Measurements from ENCODE around the gene DDX59.
"Not testable (repeated sequence)": the region's sequence is repeated elsewhere in the genome, so short reads cannot be mapped to it uniquely, and the experiment has no call there.

The DDX59 gene

GRCh38 chr1:200658037-200658818 is 11.5 kb downstream of the DDX59 start:
- TF ChIP-seq GATA1 (IDR thresholded peaks at IDR 0.05; ENCODE audit: low read depth, low read length): no peak
- no peak for TF ChIP-seq POLR2A (IDR thresholded peaks at IDR 0.05; ENCODE audit: low read length)
- no peak for DNase-seq

DNA sequence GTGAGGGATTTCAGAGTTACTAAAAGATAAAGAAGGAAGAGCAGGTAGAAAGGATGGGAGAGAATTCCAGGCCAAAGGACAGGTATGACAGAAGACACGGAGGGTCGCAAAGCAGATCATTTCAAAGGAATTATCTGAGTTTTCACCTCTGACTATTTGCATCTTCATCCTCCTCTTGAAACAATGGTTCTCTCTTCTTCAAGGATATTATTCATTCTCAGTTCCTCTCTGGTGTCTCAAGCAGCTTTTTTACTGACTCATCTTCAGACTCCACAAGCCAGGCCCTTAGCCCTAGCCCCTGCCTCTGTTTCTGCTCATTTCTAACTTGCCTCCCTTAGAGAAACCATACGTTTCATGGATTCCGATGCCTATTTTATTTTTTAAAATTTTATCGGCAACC is 15.0 kb downstream of the DDX59 start:
- DNase-seq: no peak
- TF ChIP-seq POLR2A (IDR thresholded peaks at IDR 0.05; ENCODE audit: low read length) (no peak), GATA1 (IDR thresholded peaks at IDR 0.05; ENCODE audit: low read depth, low read length) (no peak)

- TF ChIP-seq POLR2A (IDR thresholded peaks at IDR 0.05; ENCODE audit: low read length) (no peak), GATA1 (IDR thresholded peaks at IDR 0.05; ENCODE audit: low read depth, low read length) (no peak)
- DNase-seq: no peak
Measured at GRCh38 chr1:200653022-200653462, 16.7 kb downstream of the DDX59 start.

DNA sequence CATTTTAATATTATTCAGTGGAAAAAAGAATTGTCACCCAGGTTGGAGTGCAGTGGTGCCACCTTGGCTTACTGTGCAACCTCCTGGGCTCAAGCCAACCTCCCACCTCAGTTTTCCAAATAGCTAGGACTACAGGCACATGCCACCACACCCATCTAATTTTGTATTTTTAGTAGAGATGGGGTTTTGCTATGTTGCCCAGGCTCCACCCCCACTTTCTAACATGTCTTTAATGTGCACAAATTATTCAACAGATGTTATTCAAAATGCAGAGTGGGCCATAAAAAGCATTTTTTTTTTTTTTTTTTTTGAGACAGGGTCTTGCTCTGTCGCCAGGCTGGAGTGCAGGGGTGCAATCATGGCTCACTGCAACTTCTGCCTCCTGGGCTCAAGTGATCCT is 17.3 kb downstream of the DDX59 start:
- DNase-seq: no peak
- TF ChIP-seq POLR2A (IDR thresholded peaks at IDR 0.05; ENCODE audit: low read length) (no peak), GATA1 (IDR thresholded peaks at IDR 0.05; ENCODE audit: low read depth, low read length) (no peak)

- TF ChIP-seq GATA1 (IDR thresholded peaks at IDR 0.05; ENCODE audit: low read depth, low read length) (no peak), POLR2A (IDR thresholded peaks at IDR 0.05; ENCODE audit: low read length) (no peak)
- no peak for DNase-seq
Measured at GRCh38 chr1:200646515-200646914, 23.2 kb downstream of the DDX59 start.

- TF ChIP-seq GATA1 (IDR thresholded peaks at IDR 0.05; ENCODE audit: low read depth, low read length) (no peak), POLR2A (IDR thresholded peaks at IDR 0.05; ENCODE audit: low read length) (no peak)
- DNase-seq: no peak
Measured at GRCh38 chr1:200644021-200644420, 25.7 kb downstream of the DDX59 start.

- DNase-seq: no peak
- no peak for TF ChIP-seq GATA1 (IDR thresholded peaks at IDR 0.05; ENCODE audit: low read depth, low read length)
- TF ChIP-seq POLR2A (IDR thresholded peaks at IDR 0.05; ENCODE audit: low read length): no peak
Measured at GRCh38 chr1:200642481-200642880, 27.2 kb downstream of the DDX59 start.

GRCh38 chr1:200640963-200641401 is 28.7 kb downstream of the DDX59 start:
- DNase-seq: peak in 1 of 2 experiments; percentile 41

DNA sequence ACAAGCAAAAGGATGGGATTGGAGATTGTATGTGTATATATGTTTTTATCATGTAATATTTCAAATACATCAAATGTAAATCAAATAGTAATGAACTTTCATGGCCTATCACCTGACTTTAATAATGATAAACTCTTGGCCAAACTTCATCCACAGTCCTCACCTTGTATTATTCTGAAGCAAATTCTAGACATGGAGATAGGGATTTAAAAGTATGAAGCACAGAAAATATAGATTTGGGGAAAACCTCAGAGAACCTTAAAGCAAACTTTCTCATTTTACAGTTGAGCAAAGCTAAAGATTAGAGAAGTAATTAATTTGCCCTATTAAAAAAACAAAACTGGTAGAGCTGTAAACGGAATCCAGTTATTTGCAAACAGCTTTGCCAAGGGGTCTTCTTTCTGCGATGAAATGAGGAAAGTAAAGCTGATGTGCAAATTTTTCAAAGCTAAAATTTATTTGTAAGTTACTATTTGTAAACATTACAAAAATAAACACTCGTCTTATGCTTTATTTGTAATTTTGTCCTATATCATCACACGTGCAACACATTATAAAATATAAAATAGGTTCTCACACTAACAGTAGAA is 29.2 kb downstream of the DDX59 start:
- TF ChIP-seq POLR2A (IDR thresholded peaks at IDR 0.05; ENCODE audit: low read length): peak; percentile 12
- no peak for TF ChIP-seq GATA1 (IDR thresholded peaks at IDR 0.05; ENCODE audit: low read depth, low read length)
- no peak for DNase-seq

More at GRCh38 chr1:200640963-200641401, 28.7 kb downstream of the DDX59 start:
- TF ChIP-seq POLR2A (IDR thresholded peaks at IDR 0.05; ENCODE audit: low read length) (no peak), GATA1 (IDR thresholded peaks at IDR 0.05; ENCODE audit: low read depth, low read length) (no peak)

DNA sequence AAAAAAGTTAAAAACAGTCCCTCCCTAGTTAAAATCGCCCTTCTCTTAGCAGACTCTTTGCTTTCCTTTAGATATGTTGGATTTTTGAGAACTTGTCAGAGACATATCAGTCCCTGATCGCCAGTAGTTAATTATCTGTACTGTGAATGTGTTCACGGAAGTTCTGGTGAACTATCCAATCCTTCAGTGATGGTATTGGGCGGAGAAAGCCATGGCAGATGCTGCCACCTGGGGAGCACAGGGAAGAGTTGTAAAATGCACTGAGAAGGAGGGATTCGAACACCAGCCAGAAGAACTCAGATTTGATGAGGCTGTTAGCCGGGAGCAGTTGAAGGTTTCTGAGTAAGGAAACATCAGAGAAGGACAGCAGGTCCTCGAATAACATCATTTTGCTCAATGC is 31.6 kb downstream of the DDX59 start:
- TF ChIP-seq POLR2A (IDR thresholded peaks at IDR 0.05; ENCODE audit: low read length) (no peak), GATA1 (IDR thresholded peaks at IDR 0.05; ENCODE audit: low read depth, low read length) (no peak)
- DNase-seq: peak in 1 of 2 experiments; percentile 43

DNA sequence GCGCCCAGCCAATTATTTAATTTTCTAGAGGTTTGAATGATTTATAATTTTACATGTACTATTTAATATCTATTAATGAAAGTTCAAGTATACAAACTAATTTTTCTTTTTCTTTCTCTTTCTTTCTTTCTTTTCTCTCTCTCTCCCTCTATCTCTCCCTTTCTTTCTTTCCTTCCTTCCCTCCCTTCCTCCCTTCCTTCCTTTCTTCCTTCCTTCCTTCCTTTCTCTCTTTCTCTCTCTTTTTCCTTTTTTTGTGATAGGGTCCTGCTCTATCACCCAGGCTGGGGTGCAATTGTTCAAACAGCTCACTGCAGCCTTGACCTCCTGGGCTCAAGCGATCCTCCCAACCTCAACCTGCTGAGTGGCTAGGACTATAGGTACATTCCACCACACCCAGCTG is 33.0 kb downstream of the DDX59 start:
- TF ChIP-seq GATA1 (IDR thresholded peaks at IDR 0.05; ENCODE audit: low read depth, low read length) (no peak), POLR2A (IDR thresholded peaks at IDR 0.05; ENCODE audit: low read length) (no peak)
- no peak for DNase-seq

DNA sequence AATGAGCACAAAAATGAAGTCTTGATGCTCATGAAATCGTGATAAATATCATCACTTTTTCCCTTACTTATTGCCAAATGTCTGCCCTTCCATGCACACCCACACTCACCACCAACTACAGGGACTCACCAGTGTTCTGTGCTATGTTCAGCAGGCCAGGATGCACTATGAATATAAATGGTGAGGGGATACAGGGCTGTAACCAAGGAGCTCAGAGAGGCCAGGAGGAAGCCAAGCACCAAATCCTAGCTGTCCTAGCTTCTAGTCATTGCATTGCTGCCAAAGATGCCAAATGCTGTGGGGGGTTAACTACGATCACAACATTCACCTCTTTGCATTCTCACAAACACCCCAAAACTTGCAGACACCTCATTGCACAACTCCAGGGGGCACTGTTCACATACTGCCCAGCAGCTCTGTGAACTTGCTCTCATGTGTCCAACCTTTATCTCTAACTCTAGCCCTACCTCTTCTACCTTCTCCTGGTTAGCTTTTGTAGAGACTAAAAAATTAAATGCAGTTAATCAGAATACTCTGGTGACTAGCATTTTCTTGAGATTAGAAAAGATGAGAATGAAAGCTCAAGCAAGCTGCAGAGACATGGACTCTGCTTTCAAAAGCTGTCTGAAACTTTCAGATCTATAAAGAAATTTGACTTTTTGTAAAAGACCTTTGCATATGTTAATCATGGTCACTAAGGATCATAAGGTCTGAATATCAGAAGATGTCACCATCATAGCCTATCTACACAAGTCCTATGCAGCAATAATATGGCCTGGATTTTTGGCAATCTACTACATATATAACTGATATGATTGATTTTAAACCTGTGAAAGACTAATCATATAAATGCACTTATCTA is 35.2 kb downstream of the DDX59 start:
- no peak for DNase-seq
- TF ChIP-seq GATA1 (IDR thresholded peaks at IDR 0.05; ENCODE audit: low read depth, low read length) (no peak), POLR2A (IDR thresholded peaks at IDR 0.05; ENCODE audit: low read length) (no peak)

GRCh38 chr1:200631375-200631774 is 38.3 kb downstream of the DDX59 start:
- no peak for TF ChIP-seq POLR2A (IDR thresholded peaks at IDR 0.05; ENCODE audit: low read length)
- no peak for TF ChIP-seq GATA1 (IDR thresholded peaks at IDR 0.05; ENCODE audit: low read depth, low read length)
- no peak for DNase-seq

GRCh38 chr1:200630515-200630899 is 39.2 kb downstream of the DDX59 start:
- not testable (repeated sequence) for DNase-seq

All from erythroblast (primary cell).